Bronchial epithelial cell (primary cell): ENCODE data around the gene CCM2L. TPM values are rescaled to one million over a fixed set of nuclear protein-coding genes. Genes with fewer than 3 reads are reported as not detected.

Experiments
- DNase-seq: peaks from one replicate; pipeline ENCODE4 v3.0.0-alpha.2; 2010; ENCODE audit warnings: low read depth
- FAIRE-seq: peaks from 2 replicates; lab custom pipeline; 2011; peaks lifted over from hg19 to GRCh38; lab: Jason Lieb, UNC
- H3K27me3 ChIP-seq: 2 replicates; pipeline ENCODE4 v1.5.1; 2011; ENCODE audit warnings: low read length; ENCODE audit not compliant: control insufficient read depth, insufficient read depth
- H3K36me3 ChIP-seq: 2 replicates; pipeline ENCODE4 v1.5.1; 2011; ENCODE audit warnings: low read length; ENCODE audit not compliant: control insufficient read depth, insufficient read depth
- H3K4me3 ChIP-seq: 2 replicates; pipeline ENCODE4 v1.5.1; 2011; ENCODE audit warnings: mild to moderate bottlenecking, low read depth, low read length, control low read depth
- CTCF ChIP-seq: IDR thresholded peaks from 2 replicates; pipeline ENCODE4 v1.5.1; 2011; ENCODE audit warnings: mild to moderate bottlenecking, moderate library complexity, low read length, control low read depth, inconsistent platforms; ENCODE audit not compliant: insufficient read depth, severe bottlenecking
- total RNA-seq: library from RNA; depleted of rRNA; stranded (reverse); fragments of >200 nt; gene quantifications from 2 replicates; pipeline ENCODE4 v1.2.1, GENCODE V29; 2014

Gene CCM2L
- total RNA-seq, 1 donor from 2014 or later = not detected

DNA sequence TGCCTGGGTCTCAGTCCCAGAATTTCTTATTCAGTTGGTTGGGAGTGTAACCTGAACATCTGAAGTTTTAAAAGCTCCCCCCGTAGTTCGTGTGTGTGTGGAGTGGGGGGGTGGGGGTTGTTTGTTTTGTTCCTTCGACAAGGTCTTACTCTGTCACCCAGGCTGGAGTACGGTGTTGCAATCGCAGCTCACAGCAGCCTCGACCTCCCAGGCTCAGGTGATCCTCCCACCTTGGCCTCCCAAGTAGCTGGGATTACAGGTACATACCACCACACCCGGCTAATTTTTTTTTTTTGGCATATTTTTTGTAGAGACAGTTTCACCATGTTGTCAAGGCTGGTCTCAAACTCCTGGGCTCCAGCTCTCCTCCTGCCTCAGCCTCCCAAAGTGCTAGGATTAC lies 3.1 kb downstream of the CCM2L start:
- no peaks in the 10 kb centered on the region for H3K36me3 ChIP-seq
- FAIRE-seq (no peak), DNase-seq (no peak)
- peaks cover 14% of the 10 kb centered on the region for H3K27me3 ChIP-seq
- TF ChIP-seq CTCF = no peak
- no peak overlapping the region for H3K4me3 ChIP-seq

DNA sequence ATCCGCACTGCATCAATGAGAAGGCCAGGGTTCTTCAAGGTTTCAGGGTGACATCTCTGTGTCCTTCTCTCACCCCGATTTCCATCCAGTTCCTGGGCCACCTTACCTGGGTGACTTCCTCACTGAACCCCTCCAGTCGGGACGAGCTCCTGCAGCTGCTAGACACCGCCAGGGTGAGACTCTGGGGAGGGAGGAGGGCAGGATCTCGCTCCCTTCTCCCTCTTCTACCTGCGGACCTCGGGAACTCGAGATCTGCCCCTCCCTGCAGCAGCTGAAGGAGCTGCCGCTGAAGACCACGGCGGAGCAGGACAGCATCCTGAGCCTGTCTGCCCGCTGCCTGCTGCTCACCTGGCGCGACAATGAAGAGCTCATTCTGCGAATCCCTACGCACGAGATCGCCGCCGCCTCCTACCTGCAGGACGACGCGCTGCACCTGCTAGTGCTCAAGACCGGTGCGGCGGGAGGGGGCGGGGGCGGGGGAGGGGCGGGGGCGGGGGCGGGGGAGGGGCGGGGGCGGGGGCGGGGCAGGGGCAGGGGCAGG lies 7.5 kb downstream of the CCM2L start:
- TF ChIP-seq CTCF = peak; percentile 68
- H3K27me3 ChIP-seq = peaks cover 22% of the 10 kb centered on the region
- peak; percentile 39 for DNase-seq
- no peak overlapping the region for H3K4me3 ChIP-seq
- H3K36me3 ChIP-seq = no peaks in the 10 kb centered on the region
- no peak for FAIRE-seq

DNA sequence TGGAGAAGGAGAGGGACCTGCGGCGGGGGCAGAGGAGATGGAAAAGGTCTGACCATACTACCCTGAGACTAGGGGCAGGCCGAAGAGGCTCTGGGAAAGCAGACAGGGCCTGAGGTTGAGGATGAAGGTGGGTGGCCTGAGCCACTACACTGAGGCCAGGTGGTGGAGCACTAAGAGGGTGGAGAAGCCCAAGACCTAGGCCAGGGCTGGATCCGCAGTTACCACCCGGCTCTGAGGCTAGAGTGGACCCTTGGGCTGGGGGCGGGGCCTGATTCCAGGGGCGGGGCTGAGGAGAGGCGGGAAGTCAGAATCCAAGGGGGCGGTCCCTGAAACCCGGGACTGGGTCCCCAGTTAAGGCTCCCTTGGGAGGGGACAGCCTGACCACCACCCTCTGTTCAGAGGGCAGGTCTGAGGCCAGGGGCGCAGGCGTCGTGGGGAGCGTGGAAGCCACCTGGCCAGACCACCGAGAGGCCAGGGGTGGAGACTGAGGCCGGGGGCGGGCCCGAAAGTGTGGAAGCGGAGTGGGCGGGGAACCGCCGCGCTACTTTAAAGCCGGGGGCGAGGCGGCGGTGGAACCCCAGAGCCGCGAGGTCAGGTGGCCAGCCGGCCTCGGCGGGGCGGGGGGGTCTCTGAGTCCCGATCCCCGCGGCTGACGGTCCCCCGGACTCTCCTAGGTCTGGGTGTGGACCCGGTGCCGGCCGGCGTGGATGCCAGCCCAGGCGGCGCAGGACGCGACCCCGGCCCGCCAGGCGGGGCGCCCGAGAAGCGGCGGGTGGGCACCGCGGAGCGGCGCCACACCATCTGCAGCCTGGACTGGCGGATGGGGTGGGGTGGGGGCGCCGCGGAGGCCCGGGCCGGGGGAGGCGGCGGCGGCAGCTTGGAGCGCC lies 8.3 kb downstream of the CCM2L start:
- DNase-seq = no peak
- Histone ChIP-seq H3K36me3 (no peaks in the 10 kb centered on the region), H3K27me3 (peaks cover 22% of the 10 kb centered on the region), H3K4me3 (peak overlapping the region; percentile 43)
- FAIRE-seq = no peak
- TF ChIP-seq CTCF = no peak

GRCh38 chr20:32019156-32019510 lies 8.9 kb downstream of the CCM2L start:
- H3K4me3 ChIP-seq = no peak overlapping the region
- FAIRE-seq (no peak), DNase-seq (no peak)
- TF ChIP-seq CTCF = no peak
- H3K27me3 ChIP-seq = peaks cover 22% of the 10 kb centered on the region
- H3K36me3 ChIP-seq = no peaks in the 10 kb centered on the region

DNA sequence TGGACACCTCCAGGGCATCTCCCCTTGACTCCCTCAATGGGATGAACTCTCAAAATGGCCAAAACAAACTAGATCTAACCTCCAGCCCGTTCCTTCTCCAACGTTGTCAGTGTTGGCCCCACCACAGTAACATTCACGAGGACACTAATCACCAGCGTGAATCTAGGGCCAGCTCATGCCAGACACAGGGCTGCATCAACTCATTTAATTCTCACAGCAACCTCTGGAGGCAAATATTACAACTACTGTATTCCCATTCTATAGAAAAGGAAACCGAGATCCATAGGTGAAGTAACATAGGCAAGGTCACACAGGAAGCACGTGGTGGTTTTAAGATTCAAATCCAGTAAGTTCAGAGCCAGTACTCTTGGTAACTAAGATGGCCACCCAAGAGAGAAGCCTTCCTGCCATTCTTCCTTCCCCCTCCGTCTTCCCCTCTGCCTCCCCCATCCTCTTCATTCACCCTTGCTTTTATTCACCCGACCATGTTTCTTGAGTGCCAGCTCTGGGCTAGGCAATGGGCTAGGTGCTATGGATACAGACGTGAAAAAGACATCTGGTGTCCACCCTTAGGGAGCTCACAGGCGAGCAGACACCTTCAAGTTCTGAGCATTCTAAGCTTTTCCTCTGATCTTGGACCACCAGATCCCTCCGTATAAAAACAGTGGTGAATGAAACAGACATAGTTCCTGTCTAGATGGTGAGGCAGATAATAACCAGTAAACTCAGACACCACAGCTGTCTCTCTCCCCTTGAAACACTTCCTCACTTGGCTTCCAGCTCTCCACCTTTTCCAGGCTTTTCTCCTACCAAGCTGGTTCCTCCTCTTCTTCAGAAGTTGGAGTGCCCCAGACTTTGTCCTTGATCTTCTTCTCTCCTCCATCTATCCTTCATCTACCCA lies 9.6 kb downstream of the CCM2L start:
- FAIRE-seq = no peak
- TF ChIP-seq CTCF = no peak
- H3K27me3 ChIP-seq = peaks cover 22% of the 10 kb centered on the region
- H3K36me3 ChIP-seq = no peaks in the 10 kb centered on the region
- DNase-seq = no peak
- H3K4me3 ChIP-seq = no peak overlapping the region
